Stomach (tissue), 4 donors: ENCODE measurements around the gene MRPL33.

Experiments used
- CTCF ChIP-seq, 7 experiments: fragments of 450-650 bp in 4 of 7; fragments of 200-600 bp in 3 of 7; sonication (generic) in 3 of 7; IDR thresholded peaks; one replicate each; pipeline ENCODE4 v1.5.1; 2016 to 2019; ENCODE audit warnings: antibody characterized with exemption in 7 of 7, control low read depth in 2 of 7, mild to moderate bottlenecking in 1 of 7
- POLR2A ChIP-seq, 4 donors: fragments of 450-650 bp; IDR thresholded peaks; one replicate each; pipeline ENCODE4 v1.6.1; 2016; ENCODE audit warnings: antibody characterized with exemption in 4 of 4, control low read depth in 2 of 4, mild to moderate bottlenecking in 1 of 4, moderate library complexity in 1 of 4
- POLR2AphosphoS5 ChIP-seq, 3 donors: sonication (generic); formaldehyde crosslinking; IDR thresholded peaks; one replicate each; pipeline ENCODE4 v1.6.1; 2016; ENCODE audit warnings: antibody characterized with exemption in 3 of 3

DNA sequence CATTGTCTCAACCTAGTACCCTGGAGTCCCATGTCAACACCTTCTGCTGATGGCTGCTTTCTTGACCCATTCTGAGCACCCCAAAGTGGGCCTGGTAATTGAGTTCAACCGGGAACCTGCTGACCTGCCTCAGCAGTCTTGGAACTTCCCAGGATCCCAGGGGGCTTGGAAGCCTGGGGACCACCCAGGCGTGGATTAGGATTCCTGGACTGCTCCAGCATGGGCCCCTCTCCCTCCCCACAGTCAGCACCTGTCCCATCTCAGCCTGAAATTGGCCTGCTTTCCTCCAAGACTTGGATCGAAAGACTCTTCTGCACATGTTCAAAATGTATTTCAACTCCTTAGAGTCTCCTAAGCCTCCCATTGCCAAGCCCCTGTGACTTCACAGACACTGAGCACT is 15.4 kb upstream of the MRPL33 start:
- TF ChIP-seq POLR2A (IDR thresholded peaks at IDR 0.05) (no peak), CTCF (IDR thresholded peaks at IDR 0.05) (no peak), POLR2AphosphoS5 (IDR thresholded peaks at IDR 0.05) (no peak)
